ENCODE measurements around the gene PCGF6.
"Not testable (repeated sequence)": the region's sequence is repeated elsewhere in the genome, so short reads cannot be mapped to it uniquely, and the experiment has no call there.

- not testable (repeated sequence) for TF ChIP-seq CTCF (IDR thresholded peaks at IDR 0.05; ENCODE audit: borderline replicate concordance, extremely low read depth, low read length, poor library complexity, severe bottlenecking); EZH2 (IDR thresholded peaks at IDR 0.05; ENCODE audit: borderline replicate concordance, low read depth, low read length, severe bottlenecking)
These were observed 3.6 kb upstream of the PCGF6 start for GRCh38 chr10:103354567-103354966.
